GM21390 (cell line): Measurements from ENCODE around the gene SLC66A3.

Source experiments
- ATAC-seq: cut with Tn5 transposase; IDR thresholded peaks from one replicate; pipeline ENCODE4 v1.9.1; 2021; ENCODE audit not compliant: unreplicated experiment

The SLC66A3 gene

DNA sequence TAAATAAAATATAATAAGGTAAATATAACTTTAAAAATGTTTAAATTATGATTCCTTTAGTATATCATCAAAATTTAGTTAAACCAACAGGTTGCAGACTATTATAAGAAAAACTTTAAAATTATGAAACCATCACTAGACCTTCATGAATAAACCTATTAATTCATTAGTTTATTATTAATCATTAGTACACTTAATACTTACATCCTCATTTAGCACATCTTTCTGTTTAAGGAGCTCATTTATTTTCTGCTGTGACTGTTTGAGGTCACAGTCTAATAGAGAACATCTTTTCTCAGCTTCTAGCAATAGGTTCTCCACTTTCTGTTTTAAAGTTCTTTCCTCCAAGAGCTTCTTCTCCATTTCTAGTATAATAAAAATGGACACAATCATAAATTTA is 52.8 kb downstream of the SLC66A3 start:
- no peak for ATAC-seq

DNA sequence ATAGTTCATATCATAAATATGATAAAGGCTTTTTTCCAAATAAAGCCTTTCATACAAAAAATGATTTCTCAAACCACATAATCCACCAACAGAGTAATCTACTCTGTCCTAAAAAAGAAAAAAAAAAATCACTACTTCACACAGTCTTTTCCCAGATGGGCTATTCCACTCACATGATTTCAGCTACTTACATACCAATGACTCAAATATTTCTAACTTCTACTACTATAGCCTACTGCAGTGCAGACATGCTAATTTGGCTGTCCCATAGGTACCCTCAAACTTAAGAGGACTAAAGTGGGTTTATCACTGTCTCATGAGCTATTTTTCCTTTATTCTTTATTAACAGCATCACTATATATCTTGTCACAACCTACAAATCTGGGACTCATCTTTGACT is 57.4 kb downstream of the SLC66A3 start:
- no peak for ATAC-seq

DNA sequence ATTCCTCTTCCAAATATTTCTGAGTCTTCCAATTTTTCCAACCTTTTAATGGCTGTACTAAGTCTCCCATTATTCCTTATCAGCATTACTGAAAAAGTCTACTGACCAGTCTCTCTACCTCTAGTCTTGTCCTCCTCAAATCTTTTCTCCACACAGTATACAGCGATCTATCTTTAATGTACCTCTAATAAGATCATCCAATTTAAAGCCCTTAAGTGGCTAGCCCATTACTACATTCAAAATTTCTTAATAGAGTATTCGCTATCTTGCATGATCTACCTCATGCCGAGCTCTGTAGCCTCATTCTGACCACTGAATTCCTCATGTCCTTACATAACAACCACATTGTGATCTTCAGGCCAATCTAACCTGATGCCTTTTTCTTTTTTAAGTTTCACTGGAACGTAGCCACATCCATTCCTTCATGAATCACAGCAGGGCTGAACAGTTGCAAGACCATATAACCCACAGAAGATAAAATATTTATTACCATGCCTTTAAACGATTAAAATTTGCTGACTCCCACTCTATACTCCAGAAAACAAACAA is 57.9 kb downstream of the SLC66A3 start:
- ATAC-seq = no peak

GRCh38 chr2:11213975-11214374 is 58.7 kb downstream of the SLC66A3 start:
- ATAC-seq = no peak

DNA sequence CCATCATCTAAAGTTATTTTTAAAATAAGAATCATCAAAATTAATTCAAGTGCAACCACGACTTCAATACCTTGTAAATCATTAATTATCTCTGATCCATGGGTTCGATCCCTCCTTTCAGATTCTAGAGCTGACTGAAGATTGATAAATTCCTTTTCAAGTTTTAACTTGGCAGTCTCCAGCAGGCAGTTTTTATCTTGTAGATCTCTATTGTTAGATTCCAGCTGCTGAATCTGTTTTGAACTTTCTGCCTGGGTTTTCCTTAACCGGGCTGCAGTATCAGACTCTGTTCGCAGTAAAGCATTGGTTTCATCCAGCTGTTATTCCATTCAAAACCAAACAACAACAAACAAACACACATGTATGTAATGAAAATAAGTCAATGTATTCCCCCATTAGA is 59.5 kb downstream of the SLC66A3 start:
- no peak for ATAC-seq

DNA sequence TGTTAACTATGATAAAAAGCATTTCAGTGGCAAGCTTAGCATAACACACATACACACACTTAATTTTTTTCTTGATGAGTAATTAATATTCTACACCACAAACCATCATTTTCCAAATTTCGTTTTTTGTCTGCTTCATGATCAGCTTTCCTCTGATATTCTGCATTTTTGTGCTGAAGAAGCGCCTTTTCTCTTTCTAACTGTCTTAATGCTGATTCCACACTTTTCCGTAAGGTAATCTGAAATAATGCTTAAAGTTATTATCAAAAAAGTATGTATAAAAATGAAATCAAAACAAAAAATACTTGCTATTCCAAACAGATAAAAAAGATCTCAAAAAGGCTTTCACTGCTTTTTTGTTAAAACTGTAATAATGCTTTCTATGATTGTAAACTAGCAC is 60.1 kb downstream of the SLC66A3 start:
- ATAC-seq = no peak

DNA sequence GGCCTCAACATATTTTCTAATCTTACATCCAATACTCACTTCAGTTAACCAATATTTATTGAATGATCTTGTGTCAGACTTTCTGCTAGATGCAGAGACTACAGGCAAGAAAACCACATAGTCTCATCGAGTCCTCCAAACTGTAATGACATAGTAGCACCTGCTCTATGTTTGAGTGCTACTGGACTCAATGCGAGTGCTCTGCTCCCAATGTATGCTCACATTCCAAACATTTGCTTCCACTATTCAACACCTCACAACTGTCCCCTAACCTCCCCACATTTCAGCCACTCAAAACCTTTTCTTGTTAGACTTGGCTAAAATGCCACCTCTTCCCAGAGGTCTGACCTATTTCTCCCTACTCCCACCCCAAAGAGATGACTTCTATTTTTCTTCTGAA is 65.2 kb downstream of the SLC66A3 start:
- ATAC-seq = no peak

GRCh38 chr2:11222845-11223244 is 67.6 kb downstream of the SLC66A3 start:
- ATAC-seq = no peak

GRCh38 chr2:11224887-11225286 is 69.6 kb downstream of the SLC66A3 start:
- ATAC-seq = no peak

- ATAC-seq = no peak
These were observed 72.3 kb downstream of the SLC66A3 start for GRCh38 chr2:11227595-11227994.
